ENCODE results near the gene C19orf73.

The C19orf73 gene

GRCh38 chr19:49113762-49114629, 4.9 kb downstream of the C19orf73 start, which contains the start of gene LIN7B:
LIN7B (plus strand) TSS chr19:49114370; CDS start chr19:49114405, 35 bp downstream.
- TF ChIP-seq, protein P1, sequence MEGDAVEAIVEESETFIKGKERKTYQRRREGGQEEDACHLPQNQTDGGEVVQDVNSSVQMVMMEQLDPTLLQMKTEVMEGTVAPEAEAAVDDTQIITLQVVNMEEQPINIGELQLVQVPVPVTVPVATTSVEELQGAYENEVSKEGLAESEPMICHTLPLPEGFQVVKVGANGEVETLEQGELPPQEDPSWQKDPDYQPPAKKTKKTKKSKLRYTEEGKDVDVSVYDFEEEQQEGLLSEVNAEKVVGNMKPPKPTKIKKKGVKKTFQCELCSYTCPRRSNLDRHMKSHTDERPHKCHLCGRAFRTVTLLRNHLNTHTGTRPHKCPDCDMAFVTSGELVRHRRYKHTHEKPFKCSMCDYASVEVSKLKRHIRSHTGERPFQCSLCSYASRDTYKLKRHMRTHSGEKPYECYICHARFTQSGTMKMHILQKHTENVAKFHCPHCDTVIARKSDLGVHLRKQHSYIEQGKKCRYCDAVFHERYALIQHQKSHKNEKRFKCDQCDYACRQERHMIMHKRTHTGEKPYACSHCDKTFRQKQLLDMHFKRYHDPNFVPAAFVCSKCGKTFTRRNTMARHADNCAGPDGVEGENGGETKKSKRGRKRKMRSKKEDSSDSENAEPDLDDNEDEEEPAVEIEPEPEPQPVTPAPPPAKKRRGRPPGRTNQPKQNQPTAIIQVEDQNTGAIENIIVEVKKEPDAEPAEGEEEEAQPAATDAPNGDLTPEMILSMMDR (IDR thresholded peaks at IDR 0.05; ENCODE audit: extremely low read depth, insufficient read depth, missing control alignments): peak; percentile 74
- peak; percentile 96 for DNase-seq (ENCODE audit: low spot score)
- in situ Hi-C loops (cut with MboI; ENCODE audit: low pct_unique_long_range_greater_than_20kb, low sequenced_read_pairs, unreplicated experiment): no loop called here

GRCh38 chr19:49111218-49111998, 7.5 kb downstream of the C19orf73 start:
- no peak for DNase-seq (ENCODE audit: low spot score)
- TF ChIP-seq, protein P1 (IDR thresholded peaks at IDR 0.05; ENCODE audit: extremely low read depth, insufficient read depth, missing control alignments): no peak
- in situ Hi-C loops (cut with MboI; ENCODE audit: low pct_unique_long_range_greater_than_20kb, low sequenced_read_pairs, unreplicated experiment): no loop called here

- no peak for DNase-seq (ENCODE audit: low spot score)
- in situ Hi-C loops (cut with MboI; ENCODE audit: low pct_unique_long_range_greater_than_20kb, low sequenced_read_pairs, unreplicated experiment): no loop called here
- TF ChIP-seq, protein P1 (IDR thresholded peaks at IDR 0.05; ENCODE audit: extremely low read depth, insufficient read depth, missing control alignments): no peak
Measured at GRCh38 chr19:49110567-49110966, 8.4 kb downstream of the C19orf73 start.

GRCh38 chr19:49109569-49110233, 9.2 kb downstream of the C19orf73 start:
- DNase-seq (ENCODE audit: low spot score): no peak
- TF ChIP-seq, protein P1 (IDR thresholded peaks at IDR 0.05; ENCODE audit: extremely low read depth, insufficient read depth, missing control alignments): no peak
- in situ Hi-C loops (cut with MboI; ENCODE audit: low pct_unique_long_range_greater_than_20kb, low sequenced_read_pairs, unreplicated experiment): no loop called here

- TF ChIP-seq, protein P1 (IDR thresholded peaks at IDR 0.05; ENCODE audit: extremely low read depth, insufficient read depth, missing control alignments): no peak
- in situ Hi-C loops (cut with MboI; ENCODE audit: low pct_unique_long_range_greater_than_20kb, low sequenced_read_pairs, unreplicated experiment): no loop called here
- no peak for DNase-seq (ENCODE audit: low spot score)
Measured at GRCh38 chr19:49109051-49109450, 9.9 kb downstream of the C19orf73 start.
